Measurements from ENCODE around the gene SPG21.

DNA sequence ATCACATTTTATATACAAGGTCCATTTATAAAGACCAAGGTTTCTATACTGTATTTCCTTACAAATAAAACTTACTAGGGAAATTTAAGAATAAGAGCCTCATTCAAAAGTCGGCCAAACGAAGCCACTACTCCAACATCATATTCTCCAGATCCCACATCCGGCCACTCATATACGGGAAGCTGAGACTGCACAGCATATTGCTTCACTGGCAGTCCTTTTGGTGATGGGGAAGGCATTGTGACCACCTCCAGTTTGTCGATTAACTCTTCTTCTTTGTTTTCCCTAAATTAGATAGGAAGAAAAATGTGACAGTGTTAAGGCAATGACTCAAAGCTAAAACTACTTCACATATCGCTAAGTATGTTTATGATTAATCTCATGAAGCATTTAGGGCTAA lies 37.0 kb upstream of the SPG21 start:
- TF ChIP-seq, protein P1, sequence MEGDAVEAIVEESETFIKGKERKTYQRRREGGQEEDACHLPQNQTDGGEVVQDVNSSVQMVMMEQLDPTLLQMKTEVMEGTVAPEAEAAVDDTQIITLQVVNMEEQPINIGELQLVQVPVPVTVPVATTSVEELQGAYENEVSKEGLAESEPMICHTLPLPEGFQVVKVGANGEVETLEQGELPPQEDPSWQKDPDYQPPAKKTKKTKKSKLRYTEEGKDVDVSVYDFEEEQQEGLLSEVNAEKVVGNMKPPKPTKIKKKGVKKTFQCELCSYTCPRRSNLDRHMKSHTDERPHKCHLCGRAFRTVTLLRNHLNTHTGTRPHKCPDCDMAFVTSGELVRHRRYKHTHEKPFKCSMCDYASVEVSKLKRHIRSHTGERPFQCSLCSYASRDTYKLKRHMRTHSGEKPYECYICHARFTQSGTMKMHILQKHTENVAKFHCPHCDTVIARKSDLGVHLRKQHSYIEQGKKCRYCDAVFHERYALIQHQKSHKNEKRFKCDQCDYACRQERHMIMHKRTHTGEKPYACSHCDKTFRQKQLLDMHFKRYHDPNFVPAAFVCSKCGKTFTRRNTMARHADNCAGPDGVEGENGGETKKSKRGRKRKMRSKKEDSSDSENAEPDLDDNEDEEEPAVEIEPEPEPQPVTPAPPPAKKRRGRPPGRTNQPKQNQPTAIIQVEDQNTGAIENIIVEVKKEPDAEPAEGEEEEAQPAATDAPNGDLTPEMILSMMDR (IDR thresholded peaks at IDR 0.05; ENCODE audit: low read depth, low read length, poor library complexity, severe bottlenecking): no peak
- no peak for TF ChIP-seq EZH2phosphoT487 (IDR thresholded peaks at IDR 0.05; ENCODE audit: borderline replicate concordance, low read length)

All from DOHH2 (cell line).